GM12873 (cell line): ENCODE data around the gene U2SURP.

Source experiments
- TF ChIP-seq, protein P1 (sequence below): IDR thresholded peaks from 2 replicates; pipeline ENCODE4 v1.5.1; 2012; ENCODE audit warnings: low read depth, mild to moderate bottlenecking, moderate library complexity, low read length, control low read depth; ENCODE audit not compliant: insufficient read depth; ENCODE audit errors: missing control alignments

Gene U2SURP

DNA sequence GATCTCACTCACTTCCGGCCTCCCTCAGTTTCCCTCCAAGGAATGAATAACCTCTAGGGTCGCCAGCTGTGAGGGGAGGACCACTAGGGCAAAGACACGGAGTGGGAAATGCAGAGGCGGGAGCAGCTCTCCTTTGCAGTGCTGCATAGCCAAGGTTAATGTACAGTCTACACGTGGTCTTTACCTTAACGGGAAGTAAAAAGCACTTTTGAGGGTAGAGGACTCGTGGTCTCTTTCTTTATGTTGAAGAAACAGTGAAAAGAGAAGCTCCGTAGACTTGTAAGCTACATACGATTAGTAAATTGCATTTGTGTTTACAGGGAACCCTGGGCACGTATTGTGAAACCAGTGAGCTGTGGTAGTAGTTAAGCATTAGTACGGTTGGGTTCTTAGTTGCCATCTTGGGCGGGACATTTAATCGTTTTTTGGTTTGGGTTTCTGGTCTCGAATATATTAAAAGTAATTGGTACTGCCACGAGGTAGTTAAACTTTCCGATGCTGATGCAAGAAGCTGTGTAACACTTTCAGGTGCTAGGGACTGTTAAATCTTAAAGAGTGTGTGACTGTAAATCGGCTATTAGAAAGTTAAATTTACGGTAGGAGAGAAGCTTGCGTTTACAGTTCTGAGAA, 828 bp downstream of the U2SURP start:
- TF ChIP-seq, protein P1, sequence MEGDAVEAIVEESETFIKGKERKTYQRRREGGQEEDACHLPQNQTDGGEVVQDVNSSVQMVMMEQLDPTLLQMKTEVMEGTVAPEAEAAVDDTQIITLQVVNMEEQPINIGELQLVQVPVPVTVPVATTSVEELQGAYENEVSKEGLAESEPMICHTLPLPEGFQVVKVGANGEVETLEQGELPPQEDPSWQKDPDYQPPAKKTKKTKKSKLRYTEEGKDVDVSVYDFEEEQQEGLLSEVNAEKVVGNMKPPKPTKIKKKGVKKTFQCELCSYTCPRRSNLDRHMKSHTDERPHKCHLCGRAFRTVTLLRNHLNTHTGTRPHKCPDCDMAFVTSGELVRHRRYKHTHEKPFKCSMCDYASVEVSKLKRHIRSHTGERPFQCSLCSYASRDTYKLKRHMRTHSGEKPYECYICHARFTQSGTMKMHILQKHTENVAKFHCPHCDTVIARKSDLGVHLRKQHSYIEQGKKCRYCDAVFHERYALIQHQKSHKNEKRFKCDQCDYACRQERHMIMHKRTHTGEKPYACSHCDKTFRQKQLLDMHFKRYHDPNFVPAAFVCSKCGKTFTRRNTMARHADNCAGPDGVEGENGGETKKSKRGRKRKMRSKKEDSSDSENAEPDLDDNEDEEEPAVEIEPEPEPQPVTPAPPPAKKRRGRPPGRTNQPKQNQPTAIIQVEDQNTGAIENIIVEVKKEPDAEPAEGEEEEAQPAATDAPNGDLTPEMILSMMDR: no peak

DNA sequence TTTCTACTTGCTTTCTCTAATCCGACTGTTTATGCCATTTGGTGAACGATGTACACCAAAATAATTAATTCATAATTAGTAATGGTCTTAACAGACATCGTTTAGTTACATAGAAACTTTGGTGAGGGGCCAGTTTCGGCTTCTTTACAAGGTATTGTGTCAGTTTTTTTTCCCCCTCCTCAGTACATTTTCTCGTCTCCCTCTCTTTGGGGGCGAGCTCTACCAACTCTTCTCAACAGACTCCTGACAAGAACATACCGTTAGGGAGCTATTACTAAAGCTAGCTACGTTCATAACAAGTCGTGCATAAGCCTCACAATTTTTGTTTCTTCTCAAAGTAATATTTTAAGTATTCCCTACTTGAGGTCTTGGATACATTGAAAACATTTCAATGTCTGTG, 1.4 kb downstream of the U2SURP start:
- TF ChIP-seq, protein P1: no peak

DNA sequence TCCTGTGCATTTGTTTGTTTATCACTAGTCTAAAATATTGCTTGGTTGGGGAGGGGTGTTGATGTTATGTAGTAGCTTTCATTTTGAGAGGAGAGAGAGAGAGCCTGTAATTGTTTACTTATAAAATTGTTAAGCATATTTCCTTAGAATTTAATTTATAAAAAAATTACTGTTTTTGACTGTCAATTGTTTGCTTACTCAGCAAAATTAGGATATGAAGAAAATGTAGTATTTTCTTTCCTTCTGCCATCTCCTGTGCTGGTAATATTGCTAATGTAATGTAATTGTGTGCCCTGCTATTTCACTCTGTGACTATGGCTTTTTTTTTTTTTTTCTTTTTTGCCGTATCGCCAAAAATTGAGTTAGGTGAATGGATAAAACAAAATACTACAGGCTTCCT, 3.5 kb downstream of the U2SURP start:
- TF ChIP-seq, protein P1: no peak

DNA sequence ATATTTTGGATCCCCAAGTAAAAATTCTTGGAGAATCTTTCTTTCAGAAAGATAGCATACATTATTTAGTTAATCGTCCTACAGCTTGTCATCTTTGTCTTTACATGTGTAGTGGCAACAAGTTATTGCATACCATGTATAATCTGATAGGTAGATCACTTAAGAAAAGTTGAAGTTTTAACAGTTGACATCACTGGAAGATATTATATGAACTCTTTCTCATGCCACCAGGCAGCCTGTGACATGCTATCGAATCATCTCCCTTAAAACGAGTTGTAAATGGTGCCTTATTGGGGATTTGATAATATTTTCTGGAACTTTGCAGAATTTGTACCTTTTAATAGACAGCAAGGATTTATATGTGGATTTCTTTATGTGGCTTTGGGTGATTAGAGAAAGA, 8.7 kb downstream of the U2SURP start:
- TF ChIP-seq, protein P1: no peak

DNA sequence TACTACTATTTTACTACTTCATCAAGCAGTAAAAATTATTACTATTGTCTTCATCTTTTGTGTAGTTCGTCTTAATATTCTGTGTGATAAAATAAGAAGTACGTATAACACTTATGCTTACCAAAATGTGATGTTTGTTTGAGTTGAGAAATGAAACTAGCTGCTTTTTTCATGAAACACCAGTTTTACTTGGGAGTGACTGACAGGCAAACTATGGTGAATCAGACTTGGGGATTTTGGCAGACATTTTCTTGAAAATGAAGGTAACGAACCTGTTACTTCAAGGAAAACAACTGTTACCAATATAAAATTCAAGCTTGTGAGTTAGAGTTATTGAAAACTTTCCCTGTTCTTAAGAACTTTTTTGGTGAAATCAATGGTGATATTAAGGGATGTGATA, 10.3 kb downstream of the U2SURP start:
- TF ChIP-seq, protein P1: no peak

DNA sequence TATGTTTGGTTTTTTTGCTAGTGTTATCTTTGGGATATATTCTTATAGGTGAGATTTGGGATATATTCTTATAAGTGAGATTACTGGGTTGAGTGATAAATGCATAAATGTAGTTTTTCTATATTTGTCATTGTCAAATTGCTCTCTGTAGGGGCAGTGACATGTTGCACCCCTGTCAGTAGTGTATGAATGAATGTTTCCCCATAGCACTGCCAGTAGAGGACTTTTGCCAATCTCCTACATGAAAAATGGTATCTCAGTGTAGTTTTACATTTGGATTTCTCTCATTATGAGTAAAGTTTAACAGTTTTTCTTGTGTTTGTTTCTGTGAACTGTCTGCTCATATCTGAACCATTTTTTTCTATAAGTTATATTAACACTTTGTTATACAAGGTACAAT, 13.6 kb downstream of the U2SURP start:
- TF ChIP-seq, protein P1: no peak

DNA sequence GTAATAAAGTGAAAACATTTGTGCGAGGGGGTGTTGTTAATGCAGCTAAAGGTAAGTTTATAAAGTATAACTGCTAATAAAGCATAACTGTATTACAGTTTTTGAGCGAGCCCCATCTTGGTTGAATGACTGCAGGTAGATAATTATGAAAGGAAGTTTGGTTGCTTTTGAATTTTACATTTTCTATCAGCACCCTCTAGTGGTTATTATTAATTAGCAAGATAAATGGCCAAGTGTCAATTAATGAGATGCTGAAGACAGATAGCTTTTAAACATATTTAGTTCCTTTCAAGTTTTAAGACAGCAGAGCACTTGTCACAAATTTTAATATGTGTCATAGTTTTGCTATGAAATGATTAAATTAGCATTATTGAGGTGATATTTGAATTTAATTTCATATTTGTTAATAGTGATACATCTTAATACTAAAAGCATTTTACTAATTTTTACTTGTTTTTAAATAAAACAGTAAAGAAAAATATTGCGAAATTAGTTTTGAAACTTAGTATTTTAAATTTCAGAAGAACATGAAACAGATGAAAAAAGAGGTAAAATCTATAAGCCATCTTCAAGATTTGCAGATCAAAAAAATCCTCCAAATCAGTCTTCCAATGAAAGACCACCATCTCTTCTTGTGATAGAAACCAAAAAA, 15.1 kb downstream of the U2SURP start:
- TF ChIP-seq, protein P1: peak; percentile 52
